Kidney (tissue), 14 donors: ENCODE results near the gene METTL8. TPM values are rescaled to one million over a fixed set of nuclear protein-coding genes. Genes with fewer than 3 reads are reported as not detected.

ENCODE experiments used
- DNase-seq, 5 donors: peaks; one replicate each; pipeline ENCODE4 v3.0.0-alpha.2; 2013 to 2020
- FAIRE-seq: peaks from 2 replicates; lab custom pipeline; 2012; peaks lifted over from hg19 to GRCh38; lab: Jason Lieb, UNC
- H3K27ac ChIP-seq, 2 donors: one replicate each; pipeline ENCODE4 v1.7.0; 2013; ENCODE audit warnings: low read depth in 2 of 2, low read length in 2 of 2, inconsistent platforms in 1 of 2
- H3K27me3 ChIP-seq: one replicate; pipeline ENCODE4 v1.7.1; 2013; ENCODE audit warnings: low read length, inconsistent platforms; ENCODE audit not compliant: control insufficient read depth, insufficient read depth
- H3K36me3 ChIP-seq, 3 donors: one replicate each; pipeline versions ENCODE4 v1.7.0 to v1.7.1; 2013; ENCODE audit warnings: low read length in 3 of 3, control low read depth in 1 of 3, inconsistent platforms in 1 of 3; ENCODE audit not compliant: insufficient read depth in 3 of 3, control insufficient read depth in 2 of 3
- H3K4me1 ChIP-seq, 3 donors: one replicate each; pipeline versions ENCODE4 v1.7.0 to v1.7.1; 2013; ENCODE audit warnings: low read length in 3 of 3, inconsistent platforms in 1 of 3, low read depth in 1 of 3; ENCODE audit not compliant: control insufficient read depth in 2 of 3, insufficient read depth in 2 of 3
- H3K4me3 ChIP-seq, 3 donors: one replicate each; pipeline versions ENCODE4 v1.7.0 to v1.8.1; 2013; ENCODE audit warnings: low read length in 3 of 3, control low read depth in 1 of 3, inconsistent platforms in 1 of 3
- H3K9ac ChIP-seq, 3 donors: one replicate each; pipeline versions ENCODE4 v1.7.0 to v1.7.1; 2013; ENCODE audit warnings: low read length in 3 of 3, control low read depth in 1 of 3, inconsistent platforms in 1 of 3
- H3K9me3 ChIP-seq, 3 donors: one replicate each; pipeline versions ENCODE4 v1.7.0 to v1.7.1; 2013; ENCODE audit warnings: low read length in 3 of 3, control low read depth in 1 of 3, inconsistent platforms in 1 of 3; ENCODE audit not compliant: control insufficient read depth in 2 of 3, insufficient read depth in 1 of 3
- intact Hi-C: fragments of 100-400 bp; cut with DNase I; formaldehyde crosslinking; loops from one replicate; pipeline ENCODE4 v1.11.1; 2022
- polyA plus RNA-seq: library from polyadenylated mRNA; stranded (reverse); fragments of 350-450 nt; fragmentation: Illumina TruSeq; extraction: RNeasy Lipid Tissue Mini Kit (QIAGEN cat#74804); gene quantifications from one replicate; pipeline ENCODE4 v1.2.3, GENCODE V29; 2014; ENCODE audit warnings: low read depth, low replicate concordance; ENCODE audit not compliant: insufficient read depth
- total RNA-seq: library from RNA; stranded (reverse); fragmentation: NEBNext Ultra II Directional; extraction: Animal tissue kit (Norgen Biotek cat#: 25700); gene quantifications from one replicate; pipeline ENCODE4 v1.2.1, GENCODE V29; 2021
- TF ChIP-seq, protein P1 (sequence below): IDR thresholded peaks from 3 replicates; pipeline ENCODE4 v1.5.1; 2012; ENCODE audit warnings: mild to moderate bottlenecking, moderate library complexity, borderline replicate concordance; ENCODE audit not compliant: insufficient read depth; ENCODE audit errors: extremely low read depth
- donor health status: control.
- donor health status: control.
- donor health status: control.
- donor health status: control.
- donor health status: control.
- donor health status: DM: yes; HTN: yes; CAD: no.
- donor health status: Normal renal cell carcinoma (clear cell type).

Gene METTL8
- total and polyA plus RNA-seq, 2 donors from 2014 or later, result 10.8 to 14.9 TPM

DNA sequence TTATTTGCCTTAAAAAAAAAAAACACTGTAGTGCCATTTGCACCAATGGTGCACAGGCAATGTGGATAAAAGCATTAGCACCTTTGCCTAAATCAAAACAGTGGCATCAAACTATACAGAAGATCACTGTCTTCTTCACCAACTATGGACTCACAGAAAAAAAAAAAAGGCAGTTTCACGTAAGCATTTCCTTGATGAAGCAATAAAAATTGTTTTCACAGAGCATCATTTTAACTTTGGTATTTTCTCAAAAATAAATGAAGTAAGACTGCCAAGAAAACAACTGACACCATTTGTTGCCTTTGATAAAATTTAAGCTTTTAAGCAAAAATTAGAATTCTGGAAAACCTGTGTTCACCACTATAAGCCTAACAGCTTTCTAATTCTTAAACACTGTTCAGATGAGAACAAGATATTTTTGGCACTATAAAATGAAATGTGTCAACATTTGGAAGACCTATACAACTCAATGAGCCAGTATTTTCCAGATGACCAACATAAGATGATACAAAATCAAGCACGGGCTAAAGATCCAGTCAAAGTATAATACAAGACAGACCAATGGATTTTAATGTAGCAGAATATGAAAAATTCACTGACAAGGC, 21.1 kb downstream of the METTL8 start:
- intact Hi-C loops, result loop anchor here (10.0 kb wide), 1 partner anchor 438 kb away; no protein-coding TSS in a partner anchor

DNA sequence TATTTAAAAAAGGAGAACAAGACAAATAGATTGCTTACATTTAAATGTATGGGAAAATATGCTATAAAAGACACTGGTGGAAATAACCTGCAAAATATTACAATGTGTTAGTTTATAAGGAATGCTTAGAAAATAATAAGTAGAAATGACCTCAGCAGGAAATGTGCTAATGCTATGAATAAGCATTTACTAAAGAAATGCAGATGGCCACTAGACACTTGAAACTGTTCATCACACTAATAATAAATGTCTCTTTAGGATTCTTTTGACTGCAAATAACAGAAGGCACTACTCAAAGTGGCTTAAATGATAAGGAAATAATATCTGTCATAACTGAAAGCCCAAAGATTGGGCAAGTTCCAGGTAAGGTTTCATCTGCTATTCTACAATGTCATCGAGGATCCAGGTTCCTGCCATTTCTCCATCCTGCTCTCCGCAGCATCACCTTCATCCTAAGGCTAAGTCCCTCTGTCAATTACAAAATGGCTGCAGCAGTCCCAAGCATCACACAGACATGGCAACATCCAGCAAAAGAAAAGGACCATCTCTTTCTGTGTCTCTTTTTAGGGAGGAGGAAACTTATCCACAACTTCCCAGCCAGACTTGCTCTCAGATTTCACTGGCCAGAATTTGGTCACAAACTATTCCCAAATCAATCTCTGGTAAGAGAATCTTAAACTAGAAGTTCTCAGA, 21.9 kb downstream of the METTL8 start:
- no peaks in the 10 kb centered on the region for H3K9me3 ChIP-seq
- intact Hi-C loops, result loop anchor here (10.0 kb wide), 1 partner anchor 437 kb away; no protein-coding TSS in a partner anchor
- no peak overlapping the region for H3K27ac ChIP-seq
- H3K9ac ChIP-seq, result no peak overlapping the region
- H3K4me3 ChIP-seq, result no peak overlapping the region
- FAIRE-seq (no peak), DNase-seq (no peak)
- TF ChIP-seq, protein P1, sequence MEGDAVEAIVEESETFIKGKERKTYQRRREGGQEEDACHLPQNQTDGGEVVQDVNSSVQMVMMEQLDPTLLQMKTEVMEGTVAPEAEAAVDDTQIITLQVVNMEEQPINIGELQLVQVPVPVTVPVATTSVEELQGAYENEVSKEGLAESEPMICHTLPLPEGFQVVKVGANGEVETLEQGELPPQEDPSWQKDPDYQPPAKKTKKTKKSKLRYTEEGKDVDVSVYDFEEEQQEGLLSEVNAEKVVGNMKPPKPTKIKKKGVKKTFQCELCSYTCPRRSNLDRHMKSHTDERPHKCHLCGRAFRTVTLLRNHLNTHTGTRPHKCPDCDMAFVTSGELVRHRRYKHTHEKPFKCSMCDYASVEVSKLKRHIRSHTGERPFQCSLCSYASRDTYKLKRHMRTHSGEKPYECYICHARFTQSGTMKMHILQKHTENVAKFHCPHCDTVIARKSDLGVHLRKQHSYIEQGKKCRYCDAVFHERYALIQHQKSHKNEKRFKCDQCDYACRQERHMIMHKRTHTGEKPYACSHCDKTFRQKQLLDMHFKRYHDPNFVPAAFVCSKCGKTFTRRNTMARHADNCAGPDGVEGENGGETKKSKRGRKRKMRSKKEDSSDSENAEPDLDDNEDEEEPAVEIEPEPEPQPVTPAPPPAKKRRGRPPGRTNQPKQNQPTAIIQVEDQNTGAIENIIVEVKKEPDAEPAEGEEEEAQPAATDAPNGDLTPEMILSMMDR, result no peak
- no peaks in the 10 kb centered on the region for H3K27me3 ChIP-seq
- no peaks in the 10 kb centered on the region for H3K36me3 ChIP-seq
- H3K4me1 ChIP-seq, result peaks cover 0 to 6% (median 3%) of the 10 kb centered on the region in 3 donors

More for the DNA sequence above, 21.1 kb downstream of the METTL8 start:
- TF ChIP-seq, protein P1, result no peak
- Histone ChIP-seq H3K27ac (no peak overlapping the region), H3K9ac (no peak overlapping the region), H3K27me3 (no peaks in the 10 kb centered on the region), H3K9me3 (no peaks in the 10 kb centered on the region), H3K4me1 (peaks cover 0 to 6% (median 3%) of the 10 kb centered on the region in 3 donors), H3K4me3 (no peak overlapping the region), H3K36me3 (no peaks in the 10 kb centered on the region)
- DNase-seq (no peak), FAIRE-seq (no peak)

DNA sequence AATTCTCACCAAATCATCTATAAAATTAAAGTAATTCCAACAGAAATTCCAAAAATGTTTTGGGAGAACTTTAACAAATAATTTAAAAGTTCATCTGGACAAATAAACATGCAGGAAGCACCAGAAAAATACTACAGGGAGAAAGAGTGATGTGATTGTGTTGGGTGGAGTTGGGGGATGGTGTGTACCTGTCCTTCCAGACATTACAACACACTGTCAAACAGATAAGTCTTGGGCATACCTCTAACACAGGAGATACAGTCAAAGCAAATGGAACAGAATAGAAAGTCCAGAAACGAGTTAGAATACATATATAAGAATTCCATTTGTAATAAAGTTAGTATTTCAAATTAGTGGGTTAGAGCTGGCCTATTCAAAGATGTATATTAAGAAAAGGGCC, 22.6 kb downstream of the METTL8 start:
- Histone ChIP-seq H3K9me3 (no peaks in the 10 kb centered on the region), H3K4me1 (peaks cover 0 to 6% (median 3%) of the 10 kb centered on the region in 3 donors)
- intact Hi-C loops, result loop anchor here (10.0 kb wide), 1 partner anchor 436 kb away; no protein-coding TSS in a partner anchor

More for the DNA sequence above, 22.6 kb downstream of the METTL8 start:
- TF ChIP-seq, protein P1, result no peak
- Histone ChIP-seq H3K4me3 (no peak overlapping the region), H3K27ac (no peak overlapping the region), H3K27me3 (no peaks in the 10 kb centered on the region), H3K36me3 (no peaks in the 10 kb centered on the region), H3K9ac (no peak overlapping the region)
- FAIRE-seq (no peak), DNase-seq (no peak)
